Peyer's patch (tissue), 4 donors: ENCODE data around the gene SFXN2.

Experiments
- POLR2A ChIP-seq, 2 donors: fragments of 450-650 bp; IDR thresholded peaks; one replicate each; pipeline ENCODE4 v1.5.1; 2017; ENCODE audit warnings: antibody characterized with exemption in 2 of 2, mild to moderate bottlenecking in 2 of 2, moderate library complexity in 2 of 2
- TF ChIP-seq, protein P1 (sequence below), 6 experiments: fragments of 450-650 bp in 4 of 6; fragments of 200-600 bp in 2 of 6; sonication (generic) in 1 of 6; IDR thresholded peaks; one replicate each; pipeline ENCODE4 v1.5.1; 2017 to 2019; ENCODE audit warnings: antibody characterized with exemption in 6 of 6, mild to moderate bottlenecking in 3 of 6, moderate library complexity in 1 of 6

DNA sequence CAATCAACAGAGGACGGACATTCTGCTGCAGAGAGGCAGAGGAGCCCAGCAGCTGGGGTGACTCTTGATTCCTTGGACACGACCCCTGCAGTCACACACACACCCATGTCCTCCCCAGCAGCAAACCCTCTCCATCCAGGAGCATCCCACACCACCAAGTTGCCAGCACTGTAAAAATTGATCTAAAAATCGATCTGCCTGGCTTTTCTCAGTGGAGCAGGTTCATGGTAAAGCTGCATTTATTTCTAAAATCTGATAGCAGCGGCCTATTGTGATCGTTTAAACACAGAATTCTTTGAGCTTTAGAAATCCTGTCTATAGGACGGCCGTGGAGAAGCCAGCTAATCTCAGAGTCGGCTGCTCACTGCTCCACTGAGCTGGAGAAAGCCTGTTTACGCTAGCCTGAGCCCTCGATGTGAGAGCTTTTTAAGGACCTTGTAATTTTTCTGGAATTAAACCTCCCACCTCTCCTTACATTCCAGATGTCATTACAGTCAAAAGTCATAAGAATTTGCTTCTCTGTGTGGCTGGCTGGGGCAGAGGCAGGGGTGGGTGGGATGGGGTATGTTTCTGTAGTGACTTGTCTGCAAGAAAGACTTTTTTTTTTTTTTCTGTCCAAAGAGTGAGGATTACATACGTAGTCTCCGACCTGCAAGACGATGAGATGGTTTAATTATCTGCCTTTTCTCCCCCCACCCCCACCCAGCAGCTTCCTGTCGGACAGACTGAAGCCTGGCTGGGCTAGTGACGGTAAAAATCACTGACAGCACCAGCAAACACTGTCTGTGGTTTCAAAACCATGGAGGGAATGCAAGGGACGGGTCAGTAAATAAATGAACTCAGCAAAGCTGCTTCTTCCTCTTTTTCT, 38.5 kb upstream of the SFXN2 start:
- TF ChIP-seq, protein P1, sequence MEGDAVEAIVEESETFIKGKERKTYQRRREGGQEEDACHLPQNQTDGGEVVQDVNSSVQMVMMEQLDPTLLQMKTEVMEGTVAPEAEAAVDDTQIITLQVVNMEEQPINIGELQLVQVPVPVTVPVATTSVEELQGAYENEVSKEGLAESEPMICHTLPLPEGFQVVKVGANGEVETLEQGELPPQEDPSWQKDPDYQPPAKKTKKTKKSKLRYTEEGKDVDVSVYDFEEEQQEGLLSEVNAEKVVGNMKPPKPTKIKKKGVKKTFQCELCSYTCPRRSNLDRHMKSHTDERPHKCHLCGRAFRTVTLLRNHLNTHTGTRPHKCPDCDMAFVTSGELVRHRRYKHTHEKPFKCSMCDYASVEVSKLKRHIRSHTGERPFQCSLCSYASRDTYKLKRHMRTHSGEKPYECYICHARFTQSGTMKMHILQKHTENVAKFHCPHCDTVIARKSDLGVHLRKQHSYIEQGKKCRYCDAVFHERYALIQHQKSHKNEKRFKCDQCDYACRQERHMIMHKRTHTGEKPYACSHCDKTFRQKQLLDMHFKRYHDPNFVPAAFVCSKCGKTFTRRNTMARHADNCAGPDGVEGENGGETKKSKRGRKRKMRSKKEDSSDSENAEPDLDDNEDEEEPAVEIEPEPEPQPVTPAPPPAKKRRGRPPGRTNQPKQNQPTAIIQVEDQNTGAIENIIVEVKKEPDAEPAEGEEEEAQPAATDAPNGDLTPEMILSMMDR (IDR thresholded peaks at IDR 0.05), result no peak
- no peak for TF ChIP-seq POLR2A (IDR thresholded peaks at IDR 0.05)
